ENCODE results near the gene SCP2. TPM values are rescaled to one million over a fixed set of nuclear protein-coding genes. Genes with fewer than 3 reads are reported as not detected.

SCP2 gene
- polyA plus RNA-seq, 1 of the 3 experiments (the other 2 are of a cell fraction), result 49.5 TPM

DNA sequence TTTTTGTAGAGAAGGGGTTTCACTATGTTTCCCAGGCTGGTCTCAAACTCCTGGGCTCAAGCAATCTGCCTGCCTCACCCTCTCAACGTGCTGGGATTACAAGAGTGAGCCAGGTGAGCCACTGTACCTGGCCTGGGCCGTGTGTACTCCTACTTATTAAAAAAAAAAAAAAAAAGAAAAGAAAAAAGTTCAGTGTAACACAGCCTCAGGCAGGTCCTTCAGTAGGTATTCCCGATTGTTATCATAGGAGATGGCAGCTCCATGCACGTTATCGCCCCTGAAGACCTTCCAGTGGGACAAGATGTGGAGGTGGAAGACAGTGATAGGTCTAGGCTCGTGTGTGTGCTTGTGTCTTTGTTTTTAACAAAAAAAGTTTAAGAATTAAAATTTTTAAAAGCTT is 8.9 kb upstream of the SCP2 start:
- H3K9ac ChIP-seq, result no peak overlapping the region
- no peak overlapping the region for H3K4me3 ChIP-seq (ENCODE audit: low read depth in 2 of 2, low read length in 1 of 2)
- no peak overlapping the region for H3K4me2 ChIP-seq
- no peaks in the 10 kb centered on the region for H3F3A ChIP-seq (replicated peaks; ENCODE audit: insufficient read depth)
- no peak for TF ChIP-seq SIN3A (IDR thresholded peaks at IDR 0.05; ENCODE audit: borderline replicate concordance, low read depth, low read length)
- no peak for TF ChIP-seq RCOR1 (IDR thresholded peaks at IDR 0.05; ENCODE audit: low read length)
- TF ChIP-seq, protein P1, sequence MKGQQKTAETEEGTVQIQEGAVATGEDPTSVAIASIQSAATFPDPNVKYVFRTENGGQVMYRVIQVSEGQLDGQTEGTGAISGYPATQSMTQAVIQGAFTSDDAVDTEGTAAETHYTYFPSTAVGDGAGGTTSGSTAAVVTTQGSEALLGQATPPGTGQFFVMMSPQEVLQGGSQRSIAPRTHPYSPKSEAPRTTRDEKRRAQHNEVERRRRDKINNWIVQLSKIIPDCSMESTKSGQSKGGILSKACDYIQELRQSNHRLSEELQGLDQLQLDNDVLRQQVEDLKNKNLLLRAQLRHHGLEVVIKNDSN (IDR thresholded peaks at IDR 0.05; ENCODE audit: borderline replicate concordance, low read depth), result no peak
- TF ChIP-seq RAD21 (IDR thresholded peaks at IDR 0.05; ENCODE audit: low read length), result no peak
- TF ChIP-seq, protein P2, sequence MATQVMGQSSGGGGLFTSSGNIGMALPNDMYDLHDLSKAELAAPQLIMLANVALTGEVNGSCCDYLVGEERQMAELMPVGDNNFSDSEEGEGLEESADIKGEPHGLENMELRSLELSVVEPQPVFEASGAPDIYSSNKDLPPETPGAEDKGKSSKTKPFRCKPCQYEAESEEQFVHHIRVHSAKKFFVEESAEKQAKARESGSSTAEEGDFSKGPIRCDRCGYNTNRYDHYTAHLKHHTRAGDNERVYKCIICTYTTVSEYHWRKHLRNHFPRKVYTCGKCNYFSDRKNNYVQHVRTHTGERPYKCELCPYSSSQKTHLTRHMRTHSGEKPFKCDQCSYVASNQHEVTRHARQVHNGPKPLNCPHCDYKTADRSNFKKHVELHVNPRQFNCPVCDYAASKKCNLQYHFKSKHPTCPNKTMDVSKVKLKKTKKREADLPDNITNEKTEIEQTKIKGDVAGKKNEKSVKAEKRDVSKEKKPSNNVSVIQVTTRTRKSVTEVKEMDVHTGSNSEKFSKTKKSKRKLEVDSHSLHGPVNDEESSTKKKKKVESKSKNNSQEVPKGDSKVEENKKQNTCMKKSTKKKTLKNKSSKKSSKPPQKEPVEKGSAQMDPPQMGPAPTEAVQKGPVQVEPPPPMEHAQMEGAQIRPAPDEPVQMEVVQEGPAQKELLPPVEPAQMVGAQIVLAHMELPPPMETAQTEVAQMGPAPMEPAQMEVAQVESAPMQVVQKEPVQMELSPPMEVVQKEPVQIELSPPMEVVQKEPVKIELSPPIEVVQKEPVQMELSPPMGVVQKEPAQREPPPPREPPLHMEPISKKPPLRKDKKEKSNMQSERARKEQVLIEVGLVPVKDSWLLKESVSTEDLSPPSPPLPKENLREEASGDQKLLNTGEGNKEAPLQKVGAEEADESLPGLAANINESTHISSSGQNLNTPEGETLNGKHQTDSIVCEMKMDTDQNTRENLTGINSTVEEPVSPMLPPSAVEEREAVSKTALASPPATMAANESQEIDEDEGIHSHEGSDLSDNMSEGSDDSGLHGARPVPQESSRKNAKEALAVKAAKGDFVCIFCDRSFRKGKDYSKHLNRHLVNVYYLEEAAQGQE (IDR thresholded peaks at IDR 0.05; ENCODE audit: low read depth, low read length), result no peak
- TF ChIP-seq, protein P3, sequence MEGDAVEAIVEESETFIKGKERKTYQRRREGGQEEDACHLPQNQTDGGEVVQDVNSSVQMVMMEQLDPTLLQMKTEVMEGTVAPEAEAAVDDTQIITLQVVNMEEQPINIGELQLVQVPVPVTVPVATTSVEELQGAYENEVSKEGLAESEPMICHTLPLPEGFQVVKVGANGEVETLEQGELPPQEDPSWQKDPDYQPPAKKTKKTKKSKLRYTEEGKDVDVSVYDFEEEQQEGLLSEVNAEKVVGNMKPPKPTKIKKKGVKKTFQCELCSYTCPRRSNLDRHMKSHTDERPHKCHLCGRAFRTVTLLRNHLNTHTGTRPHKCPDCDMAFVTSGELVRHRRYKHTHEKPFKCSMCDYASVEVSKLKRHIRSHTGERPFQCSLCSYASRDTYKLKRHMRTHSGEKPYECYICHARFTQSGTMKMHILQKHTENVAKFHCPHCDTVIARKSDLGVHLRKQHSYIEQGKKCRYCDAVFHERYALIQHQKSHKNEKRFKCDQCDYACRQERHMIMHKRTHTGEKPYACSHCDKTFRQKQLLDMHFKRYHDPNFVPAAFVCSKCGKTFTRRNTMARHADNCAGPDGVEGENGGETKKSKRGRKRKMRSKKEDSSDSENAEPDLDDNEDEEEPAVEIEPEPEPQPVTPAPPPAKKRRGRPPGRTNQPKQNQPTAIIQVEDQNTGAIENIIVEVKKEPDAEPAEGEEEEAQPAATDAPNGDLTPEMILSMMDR (IDR thresholded peaks at IDR 0.05), result no peak
- no peak for TF ChIP-seq RFX5 (IDR thresholded peaks at IDR 0.05; ENCODE audit: low read length)
- no peak for TF ChIP-seq YY1 (IDR thresholded peaks at IDR 0.05; ENCODE audit: low read depth)
- TF ChIP-seq FOXJ3 (CRISPR knock-in tag; IDR thresholded peaks at IDR 0.05), result no peak
- no peak for TF ChIP-seq MEF2A (IDR thresholded peaks at IDR 0.05; ENCODE audit: borderline replicate concordance, low read depth)
- no peak for TF ChIP-seq NFIC (IDR thresholded peaks at IDR 0.05; ENCODE audit: borderline replicate concordance)
- TF ChIP-seq, protein P4, sequence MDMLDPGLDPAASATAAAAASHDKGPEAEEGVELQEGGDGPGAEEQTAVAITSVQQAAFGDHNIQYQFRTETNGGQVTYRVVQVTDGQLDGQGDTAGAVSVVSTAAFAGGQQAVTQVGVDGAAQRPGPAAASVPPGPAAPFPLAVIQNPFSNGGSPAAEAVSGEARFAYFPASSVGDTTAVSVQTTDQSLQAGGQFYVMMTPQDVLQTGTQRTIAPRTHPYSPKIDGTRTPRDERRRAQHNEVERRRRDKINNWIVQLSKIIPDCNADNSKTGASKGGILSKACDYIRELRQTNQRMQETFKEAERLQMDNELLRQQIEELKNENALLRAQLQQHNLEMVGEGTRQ (IDR thresholded peaks at IDR 0.05; ENCODE audit: borderline replicate concordance, low read depth, low read length), result no peak
- 75% methylated on average over 6 of the region's 6 CpGs for WGBS (ENCODE audit: low lambda C conversion rate)
- no peaks in the 10 kb centered on the region for H4K20me1 ChIP-seq (ENCODE audit: insufficient read depth)
- H3K9me3 ChIP-seq, result no peaks in the 10 kb centered on the region
- no peak for DNase-seq
- H3K27ac ChIP-seq (ENCODE audit: low read depth in 2 of 2, low read length in 1 of 2), result no peak overlapping the region
- no peaks in the 10 kb centered on the region for H3K36me3 ChIP-seq (replicated peaks in 1 of 2; ENCODE audit: control insufficient read depth in 1 of 2, insufficient read depth in 2 of 2, low read length in 1 of 2)
- ChIA-PET CTCF (interaction anchor here (0.7 to 2.4 kb wide), 8 partner anchors 12 to 268 kb away, joined by 3 to 10 read pairs (median 3); no protein-coding TSS in a partner anchor), POLR2A (no interaction called here)
- no peaks in the 10 kb centered on the region for H3K79me2 ChIP-seq (ENCODE audit: insufficient read depth)
- H3K27me3 ChIP-seq (ENCODE audit: insufficient read depth), result no peaks in the 10 kb centered on the region
- H3K9me2 ChIP-seq, result no peaks in the 10 kb centered on the region
- no peaks in the 10 kb centered on the region for H3K4me1 ChIP-seq (ENCODE audit: control insufficient read depth in 1 of 2, insufficient read depth in 2 of 2, low read depth in 1 of 2, low read length in 1 of 2)
- H2AFZ ChIP-seq (ENCODE audit: low read depth), result no peak overlapping the region

All from SK-N-SH (cell line).